ENCODE data around the gene SSH3. TPM values are rescaled to one million over a fixed set of nuclear protein-coding genes. Genes with fewer than 3 reads are reported as not detected.

SSH3 gene
- total RNA-seq, 3 donors from 2014 or later = 55.8 to 87.0 (median 57.6) TPM

DNA sequence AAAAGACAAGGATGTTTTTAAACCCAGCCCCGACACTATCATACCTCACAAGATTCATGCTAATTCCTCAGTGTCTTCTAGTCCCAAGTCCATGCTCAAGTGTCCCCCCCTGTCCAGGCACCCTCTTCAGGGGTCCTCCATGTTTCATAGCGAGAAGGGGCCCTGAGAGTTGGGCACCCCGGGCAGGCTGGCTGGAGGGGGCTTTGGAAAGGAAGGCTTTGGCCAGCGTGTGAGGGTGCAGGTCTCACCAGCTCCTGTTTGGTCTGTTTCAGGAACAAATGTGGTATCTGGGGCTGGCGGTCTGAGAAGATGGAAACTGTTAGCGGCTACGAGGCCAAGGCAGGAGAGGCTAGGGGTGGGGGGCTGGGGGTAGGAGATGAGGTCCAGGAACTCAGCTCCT, 4.5 kb upstream of the SSH3 start:
- ATAC-seq = no peak

DNA sequence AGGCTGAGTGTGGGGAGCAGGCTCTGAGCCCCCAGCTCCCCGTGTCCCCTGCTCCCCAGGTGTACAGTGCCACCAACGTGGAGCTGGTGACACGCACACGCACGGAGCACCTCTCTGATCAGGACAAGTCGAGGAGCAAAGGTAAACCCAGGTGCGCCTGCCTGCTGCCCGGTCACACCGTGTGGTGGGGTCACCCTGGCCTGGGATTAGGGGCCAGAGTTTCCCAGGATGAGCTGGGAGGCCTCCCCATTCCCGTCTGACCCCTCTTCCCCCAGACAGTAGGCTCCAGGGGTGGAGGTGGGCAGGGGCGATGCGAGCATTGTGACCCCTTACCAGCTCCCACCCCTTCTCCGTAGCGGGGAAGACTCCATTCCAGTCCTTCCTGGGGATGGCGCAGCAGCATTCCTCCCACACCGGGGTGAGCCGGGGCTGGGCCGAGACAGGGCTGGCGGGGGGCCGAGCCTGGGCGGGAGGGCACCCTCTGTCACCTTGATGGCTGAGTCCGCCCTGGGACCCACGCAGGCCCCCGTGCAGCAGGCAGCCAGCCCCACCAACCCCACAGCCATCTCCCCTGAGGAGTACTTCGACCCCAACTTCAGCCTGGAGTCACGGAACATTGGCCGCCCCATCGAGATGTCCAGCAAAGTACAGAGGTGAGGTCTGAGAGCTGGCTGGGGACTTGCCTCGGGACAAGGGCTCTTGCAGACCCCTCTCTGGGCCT, 3.7 kb upstream of the SSH3 start:
- peaks cover 9% of the 10 kb centered on the region for H3K9me3 ChIP-seq
- TF ChIP-seq, protein P1, sequence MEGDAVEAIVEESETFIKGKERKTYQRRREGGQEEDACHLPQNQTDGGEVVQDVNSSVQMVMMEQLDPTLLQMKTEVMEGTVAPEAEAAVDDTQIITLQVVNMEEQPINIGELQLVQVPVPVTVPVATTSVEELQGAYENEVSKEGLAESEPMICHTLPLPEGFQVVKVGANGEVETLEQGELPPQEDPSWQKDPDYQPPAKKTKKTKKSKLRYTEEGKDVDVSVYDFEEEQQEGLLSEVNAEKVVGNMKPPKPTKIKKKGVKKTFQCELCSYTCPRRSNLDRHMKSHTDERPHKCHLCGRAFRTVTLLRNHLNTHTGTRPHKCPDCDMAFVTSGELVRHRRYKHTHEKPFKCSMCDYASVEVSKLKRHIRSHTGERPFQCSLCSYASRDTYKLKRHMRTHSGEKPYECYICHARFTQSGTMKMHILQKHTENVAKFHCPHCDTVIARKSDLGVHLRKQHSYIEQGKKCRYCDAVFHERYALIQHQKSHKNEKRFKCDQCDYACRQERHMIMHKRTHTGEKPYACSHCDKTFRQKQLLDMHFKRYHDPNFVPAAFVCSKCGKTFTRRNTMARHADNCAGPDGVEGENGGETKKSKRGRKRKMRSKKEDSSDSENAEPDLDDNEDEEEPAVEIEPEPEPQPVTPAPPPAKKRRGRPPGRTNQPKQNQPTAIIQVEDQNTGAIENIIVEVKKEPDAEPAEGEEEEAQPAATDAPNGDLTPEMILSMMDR (IDR thresholded peaks at IDR 0.05) = no peak
- intact Hi-C loops (cut with DNase I, micrococcal nuclease) = no loop called here
- peaks cover 10% of the 10 kb centered on the region for H3K4me1 ChIP-seq (ENCODE audit: low read depth)
- H3K4me3 ChIP-seq = no peak overlapping the region
- DNase-seq = peak in 1 of 3 donors; percentile 25
- ATAC-seq = no peak
- no peaks in the 10 kb centered on the region for H3K36me3 ChIP-seq (ENCODE audit: low read depth)

More for the DNA sequence above, 4.5 kb upstream of the SSH3 start:
- Histone ChIP-seq H3K4me3 (no peak overlapping the region), H3K9me3 (peaks cover 9% of the 10 kb centered on the region), H3K4me1 (ENCODE audit: low read depth) (peaks cover 6% of the 10 kb centered on the region), H3K36me3 (ENCODE audit: low read depth) (no peaks in the 10 kb centered on the region)
- TF ChIP-seq, protein P1 (IDR thresholded peaks at IDR 0.05) = no peak
- peak in 1 of 3 donors; percentile 18 for DNase-seq
- intact Hi-C loops (cut with DNase I, micrococcal nuclease) = no loop called here

DNA sequence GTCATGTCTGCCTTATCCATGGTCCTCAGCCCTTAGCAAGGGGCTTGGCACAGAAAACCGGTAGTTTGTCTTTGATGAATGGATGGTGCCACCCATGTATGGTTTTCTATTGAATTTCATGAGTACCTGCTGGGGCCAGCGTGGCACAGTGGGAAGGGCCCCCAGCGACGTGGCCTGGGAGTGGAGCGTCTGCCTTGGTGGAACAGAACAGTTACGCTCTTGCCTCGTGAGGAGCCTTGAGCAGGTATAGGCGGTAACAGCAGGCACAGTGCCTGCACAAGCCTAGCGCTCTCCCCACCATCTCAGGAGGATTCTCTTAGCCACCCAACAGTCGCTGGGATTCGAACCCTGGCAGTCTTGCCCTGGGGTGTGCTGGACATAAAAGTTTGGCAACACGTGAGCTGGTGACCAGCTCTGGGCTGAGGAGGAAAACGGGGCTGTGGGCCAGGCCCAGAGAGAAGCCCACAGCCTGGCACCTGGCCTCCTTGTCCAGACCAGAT, 3.0 kb upstream of the SSH3 start:
- TF ChIP-seq, protein P1 (IDR thresholded peaks at IDR 0.05) = no peak
- no peak for ATAC-seq
- H3K4me1 ChIP-seq (ENCODE audit: low read depth) = peaks cover 11% of the 10 kb centered on the region
- intact Hi-C loops (cut with DNase I, micrococcal nuclease) = no loop called here
- H3K36me3 ChIP-seq (ENCODE audit: low read depth) = no peaks in the 10 kb centered on the region
- no peak for DNase-seq
- H3K4me3 ChIP-seq = no peak overlapping the region
- H3K9me3 ChIP-seq = peaks cover 7% of the 10 kb centered on the region

DNA sequence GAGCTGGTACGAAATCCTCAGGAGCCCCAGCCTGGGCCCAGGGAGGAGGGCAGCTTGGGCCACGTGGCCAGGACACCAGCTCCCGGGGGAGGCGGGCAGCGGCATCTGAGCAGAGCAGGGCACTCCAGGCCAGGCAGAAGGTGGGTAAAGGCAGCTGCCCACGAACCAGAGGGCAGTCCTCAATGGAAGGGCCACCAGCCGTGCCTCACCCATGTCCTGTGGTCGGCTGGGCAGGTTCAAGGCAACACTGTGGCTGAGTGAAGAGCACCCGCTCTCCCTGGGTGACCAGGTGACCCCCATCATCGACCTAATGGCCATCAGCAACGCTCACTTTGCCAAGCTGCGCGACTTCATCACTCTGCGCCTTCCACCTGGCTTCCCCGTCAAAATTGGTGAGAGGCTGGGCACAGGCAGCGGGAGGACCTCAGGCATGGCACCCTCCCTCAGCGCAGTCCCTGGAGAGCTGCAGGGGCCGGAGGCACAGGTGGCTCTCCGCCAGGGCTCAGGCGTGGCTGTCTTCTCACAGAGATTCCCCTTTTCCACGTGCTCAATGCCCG, 2.5 kb upstream of the SSH3 start:
- ATAC-seq = no peak

DNA sequence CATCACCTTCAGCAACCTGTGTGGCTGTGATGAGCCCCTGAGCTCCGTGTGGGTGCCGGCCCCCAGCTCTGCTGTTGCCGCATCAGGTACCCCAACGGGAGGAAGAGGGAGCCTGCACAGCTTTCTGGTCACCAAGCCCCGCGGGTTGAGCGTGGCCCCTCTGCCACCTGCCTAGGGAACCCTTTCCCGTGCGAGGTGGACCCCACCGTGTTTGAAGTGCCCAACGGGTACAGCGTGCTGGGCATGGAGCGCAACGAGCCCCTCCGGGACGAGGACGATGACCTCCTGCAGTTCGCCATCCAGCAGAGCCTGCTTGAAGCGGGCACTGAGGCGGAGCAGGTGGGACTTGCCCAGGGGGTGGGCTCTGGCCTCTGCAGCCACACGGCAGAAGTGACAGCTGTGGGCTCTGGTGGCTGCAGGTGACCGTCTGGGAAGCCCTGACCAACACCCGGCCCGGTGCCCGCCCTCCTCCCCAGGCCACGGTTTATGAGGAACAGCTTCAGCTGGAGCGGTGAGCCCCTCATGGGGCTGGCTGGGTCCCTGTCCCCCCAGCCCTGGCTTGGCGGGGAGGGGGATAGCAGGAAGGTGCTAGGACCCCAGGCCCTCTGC, 1.9 kb upstream of the SSH3 start:
- peak in 2 of 3 donors; percentile 50 to 60 for DNase-seq
- no peaks in the 10 kb centered on the region for H3K36me3 ChIP-seq (ENCODE audit: low read depth)
- H3K9me3 ChIP-seq = no peaks in the 10 kb centered on the region

More for the DNA sequence above, 2.5 kb upstream of the SSH3 start:
- Histone ChIP-seq H3K4me3 (no peak overlapping the region), H3K4me1 (ENCODE audit: low read depth) (peaks cover 11% of the 10 kb centered on the region), H3K36me3 (ENCODE audit: low read depth) (no peaks in the 10 kb centered on the region), H3K9me3 (peaks cover 2% of the 10 kb centered on the region)
- peak in 2 of 3 donors; percentile 31 to 56 for DNase-seq
- intact Hi-C loops (cut with DNase I, micrococcal nuclease) = no loop called here
- TF ChIP-seq, protein P1 (IDR thresholded peaks at IDR 0.05) = no peak

More for the DNA sequence above, 1.9 kb upstream of the SSH3 start:
- intact Hi-C loops (cut with DNase I, micrococcal nuclease) = no loop called here
- H3K4me3 ChIP-seq = no peak overlapping the region
- TF ChIP-seq, protein P1 (IDR thresholded peaks at IDR 0.05) = no peak
- peaks cover 11% of the 10 kb centered on the region for H3K4me1 ChIP-seq (ENCODE audit: low read depth)
- ATAC-seq = no peak
